ENCODE measurements around the gene BDNF.

GRCh38 chr11:27610946-27611345 lies 89.3 kb downstream of the BDNF start:
- TF ChIP-seq, protein P1, sequence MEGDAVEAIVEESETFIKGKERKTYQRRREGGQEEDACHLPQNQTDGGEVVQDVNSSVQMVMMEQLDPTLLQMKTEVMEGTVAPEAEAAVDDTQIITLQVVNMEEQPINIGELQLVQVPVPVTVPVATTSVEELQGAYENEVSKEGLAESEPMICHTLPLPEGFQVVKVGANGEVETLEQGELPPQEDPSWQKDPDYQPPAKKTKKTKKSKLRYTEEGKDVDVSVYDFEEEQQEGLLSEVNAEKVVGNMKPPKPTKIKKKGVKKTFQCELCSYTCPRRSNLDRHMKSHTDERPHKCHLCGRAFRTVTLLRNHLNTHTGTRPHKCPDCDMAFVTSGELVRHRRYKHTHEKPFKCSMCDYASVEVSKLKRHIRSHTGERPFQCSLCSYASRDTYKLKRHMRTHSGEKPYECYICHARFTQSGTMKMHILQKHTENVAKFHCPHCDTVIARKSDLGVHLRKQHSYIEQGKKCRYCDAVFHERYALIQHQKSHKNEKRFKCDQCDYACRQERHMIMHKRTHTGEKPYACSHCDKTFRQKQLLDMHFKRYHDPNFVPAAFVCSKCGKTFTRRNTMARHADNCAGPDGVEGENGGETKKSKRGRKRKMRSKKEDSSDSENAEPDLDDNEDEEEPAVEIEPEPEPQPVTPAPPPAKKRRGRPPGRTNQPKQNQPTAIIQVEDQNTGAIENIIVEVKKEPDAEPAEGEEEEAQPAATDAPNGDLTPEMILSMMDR (IDR thresholded peaks at IDR 0.05), result no peak
- TF ChIP-seq EZH2 (IDR thresholded peaks at IDR 0.05) (no peak), EZH2phosphoT487 (IDR thresholded peaks at IDR 0.05) (no peak)

Data from neural progenitor cell (in vitro differentiated cells).